GM19455 (cell line): Measurements from ENCODE around the gene MYOF.
"Not testable (repeated sequence)": the region's sequence is repeated elsewhere in the genome, so short reads cannot be mapped to it uniquely, and the experiment has no call there.

ENCODE experiments used
- ATAC-seq: cut with Tn5 transposase; IDR thresholded peaks from one replicate; pipeline ENCODE4 v1.9.1; 2021; ENCODE audit not compliant: unreplicated experiment

MYOF gene

DNA sequence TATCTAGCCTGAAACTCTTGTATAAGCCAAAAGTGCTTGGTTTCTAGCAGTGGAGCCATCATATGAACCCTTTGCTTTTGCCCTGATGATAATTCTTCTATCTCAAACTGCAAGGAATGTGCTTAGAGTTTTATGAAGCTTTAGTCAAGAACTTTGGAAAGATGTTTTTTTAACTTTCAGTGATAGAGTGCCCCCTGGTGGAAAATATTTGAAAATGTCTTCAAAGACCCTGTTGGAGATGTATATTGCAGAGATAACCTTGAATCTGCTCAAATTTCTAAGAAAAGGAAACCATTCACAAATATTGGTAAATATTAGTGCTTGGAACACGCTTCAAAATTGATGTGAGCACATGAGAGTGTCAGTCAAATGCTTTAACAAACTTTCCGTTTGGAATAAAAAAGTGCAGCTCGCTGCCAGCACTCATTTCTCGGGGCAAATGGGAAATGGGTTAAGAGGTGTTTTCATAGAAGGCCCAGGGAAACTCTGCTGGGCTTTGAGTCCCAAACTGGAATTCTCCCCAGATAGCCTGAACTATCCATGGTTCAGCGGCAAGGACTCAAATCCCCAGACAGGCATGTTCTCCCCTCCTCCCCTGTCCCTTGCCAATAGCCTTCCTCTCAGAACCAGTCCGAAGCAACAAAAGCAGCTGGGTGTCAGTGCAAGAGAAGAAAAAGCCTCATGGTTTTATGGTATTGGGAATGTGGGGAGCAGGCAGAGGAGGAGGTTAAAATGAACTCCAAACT, 129.3 kb downstream of the MYOF start:
- no peak for ATAC-seq

- no peak for ATAC-seq
Measured at GRCh38 chr10:93346694-93347093, 135.4 kb downstream of the MYOF start.

DNA sequence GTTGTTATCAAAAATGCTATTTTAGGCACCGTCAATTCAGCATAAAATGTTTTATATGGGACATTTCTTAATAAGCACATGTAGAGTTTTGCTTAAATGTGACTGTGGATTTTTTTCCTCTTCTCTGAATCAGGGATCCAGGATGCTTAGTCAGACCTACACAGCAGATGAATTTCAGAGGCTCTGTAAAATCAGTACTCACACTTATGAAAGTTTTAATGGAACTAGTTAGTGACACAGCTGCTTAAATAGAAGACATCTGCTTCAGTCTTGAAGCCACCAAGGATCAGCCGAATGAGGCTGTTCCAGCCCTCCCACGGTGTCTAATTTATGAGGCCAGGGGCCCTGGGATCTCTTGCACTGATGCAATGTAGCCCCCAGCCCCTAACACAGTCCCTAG, 136.0 kb downstream of the MYOF start:
- ATAC-seq = no peak

- no peak for ATAC-seq
Measured at GRCh38 chr10:93344691-93345090, 137.4 kb downstream of the MYOF start.

- no peak for ATAC-seq
Measured at GRCh38 chr10:93342921-93343320, 139.2 kb downstream of the MYOF start.

DNA sequence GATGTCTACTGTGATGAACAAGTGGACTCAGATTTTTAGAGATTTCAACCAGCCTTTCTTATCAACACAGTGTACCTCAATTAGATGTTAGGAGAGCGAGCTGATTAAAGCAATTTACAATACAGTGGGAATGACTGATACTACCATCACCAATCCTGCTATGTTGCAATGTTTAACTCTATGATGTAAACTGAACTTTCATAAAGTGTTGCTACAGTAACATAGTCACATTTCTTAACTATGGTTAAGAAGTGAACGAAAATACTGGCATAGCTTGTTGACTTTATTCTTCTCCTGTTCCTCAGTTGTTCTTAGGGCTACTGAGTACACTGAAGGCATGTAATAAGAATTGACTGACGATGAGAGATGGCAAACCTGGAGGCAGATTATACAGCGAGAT, 139.8 kb downstream of the MYOF start:
- ATAC-seq = no peak

- no peak for ATAC-seq
Measured at GRCh38 chr10:93337309-93337721, 144.8 kb downstream of the MYOF start.

- ATAC-seq = no peak
Measured at GRCh38 chr10:93336678-93337077, 145.5 kb downstream of the MYOF start.

- no peak for ATAC-seq
Measured at GRCh38 chr10:93336110-93336509, 146.0 kb downstream of the MYOF start.

DNA sequence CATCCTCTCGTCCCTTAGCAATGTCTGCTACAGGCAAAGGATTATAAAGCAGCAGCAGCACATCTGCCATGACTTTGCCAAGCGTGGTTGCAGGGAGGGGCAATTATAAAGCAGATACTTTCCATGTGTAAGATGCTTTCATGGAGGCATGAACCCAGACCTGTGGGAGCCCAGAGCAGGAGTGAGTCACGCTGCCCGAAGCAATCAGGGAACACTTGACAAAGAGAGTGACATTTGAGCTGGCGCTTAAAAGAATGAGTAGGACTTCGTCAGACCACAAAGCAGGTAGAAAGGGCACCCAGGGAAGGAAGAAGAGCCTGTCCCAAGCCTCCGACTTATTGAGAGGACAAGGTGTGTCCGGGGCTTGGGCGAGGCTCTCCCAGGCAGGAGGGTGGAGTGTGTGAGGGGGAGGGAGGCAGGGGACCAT, 147.2 kb downstream of the MYOF start:
- no peak for ATAC-seq

- no peak for ATAC-seq
Measured at GRCh38 chr10:93334181-93334580, 148.0 kb downstream of the MYOF start.

GRCh38 chr10:93333278-93333978, 148.7 kb downstream of the MYOF start:
- no peak for ATAC-seq

GRCh38 chr10:93330824-93331223, 151.3 kb downstream of the MYOF start:
- ATAC-seq = no peak

GRCh38 chr10:93319896-93320295, 162.2 kb downstream of the MYOF start:
- ATAC-seq = no peak

DNA sequence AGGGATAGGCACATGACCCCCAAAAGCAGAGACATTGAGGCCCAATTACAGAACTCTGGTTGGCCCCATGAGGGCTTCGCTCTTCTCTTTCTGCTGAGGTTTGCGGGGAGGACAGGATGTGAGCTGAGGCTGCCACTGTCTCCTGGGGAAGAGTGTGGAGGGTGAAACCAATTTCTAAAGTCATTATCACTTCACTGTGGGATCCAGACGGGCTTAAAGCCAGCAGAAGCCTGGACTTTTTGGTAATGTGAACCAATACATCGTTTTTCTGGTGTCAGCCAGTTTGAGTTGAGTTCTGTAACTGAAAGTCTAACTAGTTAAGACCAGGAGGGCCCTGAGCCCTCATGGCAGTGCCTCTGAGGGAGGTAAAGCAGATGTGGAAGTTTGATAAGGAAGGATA, 163.0 kb downstream of the MYOF start:
- ATAC-seq = no peak

GRCh38 chr10:93315246-93315645, 166.9 kb downstream of the MYOF start:
- ATAC-seq = no peak

DNA sequence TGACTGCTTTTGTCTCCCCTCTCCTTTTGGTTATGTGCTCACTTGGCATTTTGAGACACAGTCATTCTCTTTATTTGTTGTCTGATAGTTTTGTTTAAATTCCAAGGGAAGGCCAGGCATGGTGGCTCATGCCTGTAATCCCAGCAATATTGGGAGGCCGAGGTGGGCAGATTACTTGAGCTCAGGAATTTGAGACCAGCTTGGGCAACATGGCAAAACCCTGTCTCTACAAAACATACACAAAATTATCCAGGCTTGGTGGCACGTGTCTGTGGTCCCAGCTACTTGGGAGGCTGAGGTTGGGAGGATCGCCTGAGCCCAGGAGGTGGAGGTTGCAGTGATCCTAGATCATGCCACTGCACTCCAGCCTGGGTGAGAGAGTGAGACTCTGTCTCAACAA, 167.5 kb downstream of the MYOF start:
- ATAC-seq = not testable (repeated sequence)

- no peak for ATAC-seq
Measured at GRCh38 chr10:93313798-93314197, 168.3 kb downstream of the MYOF start.

GRCh38 chr10:93309062-93309461, 173.1 kb downstream of the MYOF start:
- no peak for ATAC-seq

DNA sequence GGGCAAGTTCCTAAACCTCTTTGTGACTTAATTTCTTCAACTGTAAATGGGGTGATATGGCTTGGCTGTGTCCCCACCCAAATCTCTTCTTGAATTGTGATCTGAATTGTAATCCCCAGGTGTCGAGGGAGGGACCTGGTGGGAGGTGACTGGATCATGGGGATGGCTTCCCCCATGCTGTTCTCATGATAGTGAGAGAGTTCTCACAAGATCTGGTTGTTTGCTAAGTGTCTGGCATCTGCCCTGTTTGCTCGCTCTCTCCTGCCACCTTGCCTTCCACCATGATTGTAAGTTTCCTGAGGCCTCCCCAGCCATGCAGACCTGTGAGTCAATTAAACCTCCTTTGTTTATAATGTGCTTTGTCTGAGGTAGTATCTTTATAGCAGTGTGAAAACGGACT, 177.0 kb downstream of the MYOF start:
- ATAC-seq = no peak

GRCh38 chr10:93300981-93301380, 181.2 kb downstream of the MYOF start:
- ATAC-seq = no peak

GRCh38 chr10:93300288-93300917, 181.7 kb downstream of the MYOF start:
- no peak for ATAC-seq
